Measurements from ENCODE around the gene MAT2A. TPM values are rescaled to one million over a fixed set of nuclear protein-coding genes. Genes with fewer than 3 reads are reported as not detected.
A peak's percentile ranks its signal among the peaks of the same experiment; 100 is the strongest.

The MAT2A gene
- total RNA-seq, 1 experiment from 2014 or later: 57.6 TPM

DNA sequence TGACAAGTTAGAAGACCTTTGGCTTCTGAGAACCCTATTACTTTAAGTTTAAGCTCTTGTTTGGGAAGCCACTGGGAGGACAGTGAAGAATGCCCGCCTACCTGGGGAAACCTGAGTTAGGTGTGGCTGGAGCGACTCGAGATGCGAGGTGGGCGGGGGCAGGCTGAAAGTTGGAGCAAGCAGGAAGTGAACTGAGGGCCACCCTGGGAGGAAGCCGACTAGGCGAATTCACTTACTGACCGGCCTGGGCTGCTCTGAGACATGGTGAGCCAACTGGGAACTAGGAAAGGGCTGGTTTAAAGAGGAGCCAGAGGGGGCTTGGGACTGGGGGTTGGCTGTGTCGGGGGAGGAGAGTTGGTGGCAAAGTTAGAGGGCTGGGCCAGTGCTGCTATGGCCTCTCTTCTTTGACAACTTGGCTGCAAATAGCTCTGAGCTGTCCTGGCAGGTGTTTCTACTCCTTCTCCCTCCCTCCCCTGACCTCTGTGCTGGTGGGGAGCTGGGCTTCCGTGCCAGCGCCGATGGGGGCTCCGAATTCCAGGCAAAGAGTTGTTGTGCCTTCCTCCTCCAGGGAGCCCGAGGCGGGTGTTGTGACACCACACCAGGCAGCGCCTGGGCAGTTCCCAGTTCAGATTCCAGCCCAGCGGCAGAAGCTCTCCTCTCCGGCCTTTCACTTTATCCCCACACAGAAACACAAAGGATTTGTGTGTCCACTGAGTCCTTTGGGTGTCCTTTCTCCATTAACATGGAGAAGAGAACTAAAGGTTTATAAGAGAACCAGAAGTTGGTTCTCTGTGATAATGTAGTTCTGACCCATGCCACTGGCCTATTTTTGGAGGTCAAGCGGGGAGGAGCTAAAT is 38.6 kb downstream of the MAT2A start, which contains the start of gene VAMP8:
VAMP8 (plus strand) TSS at position 201 of the 857 bp plus-strand sequence; CDS start at position 262, 61 bp downstream.
- no peaks in the 10 kb centered on the region for H3K36me3 ChIP-seq (replicated peaks; ENCODE audit: control insufficient read depth, insufficient read depth, low read length)
- DNase-seq: peak; percentile 88
- H3K27me3 ChIP-seq (ENCODE audit: control insufficient read depth, insufficient read depth, low read length): no peaks in the 10 kb centered on the region
- peak within 1 kb of the TSS; percentile 48 for H3K4me3 ChIP-seq (ENCODE audit: insufficient read depth, low read depth, low read length)

- no peaks in the 10 kb centered on the region for H3K36me3 ChIP-seq (replicated peaks; ENCODE audit: control insufficient read depth, insufficient read depth, low read length)
- peak overlapping the region; percentile 48 for H3K4me3 ChIP-seq (ENCODE audit: insufficient read depth, low read depth, low read length)
- DNase-seq: peak; percentile 46
- H3K27me3 ChIP-seq (ENCODE audit: control insufficient read depth, insufficient read depth, low read length): peaks cover under 1% of the 10 kb centered on the region
Observed at GRCh38 chr2:85578243-85579180, 39.5 kb downstream of the MAT2A start.

- DNase-seq: peak; percentile 60
- H3K36me3 ChIP-seq (replicated peaks; ENCODE audit: control insufficient read depth, insufficient read depth, low read length): no peaks in the 10 kb centered on the region
- peaks cover 8% of the 10 kb centered on the region for H3K27me3 ChIP-seq (ENCODE audit: control insufficient read depth, insufficient read depth, low read length)
- H3K4me3 ChIP-seq (ENCODE audit: insufficient read depth, low read depth, low read length): no peak overlapping the region
Observed at GRCh38 chr2:85579266-85579935, 40.4 kb downstream of the MAT2A start.

DNA sequence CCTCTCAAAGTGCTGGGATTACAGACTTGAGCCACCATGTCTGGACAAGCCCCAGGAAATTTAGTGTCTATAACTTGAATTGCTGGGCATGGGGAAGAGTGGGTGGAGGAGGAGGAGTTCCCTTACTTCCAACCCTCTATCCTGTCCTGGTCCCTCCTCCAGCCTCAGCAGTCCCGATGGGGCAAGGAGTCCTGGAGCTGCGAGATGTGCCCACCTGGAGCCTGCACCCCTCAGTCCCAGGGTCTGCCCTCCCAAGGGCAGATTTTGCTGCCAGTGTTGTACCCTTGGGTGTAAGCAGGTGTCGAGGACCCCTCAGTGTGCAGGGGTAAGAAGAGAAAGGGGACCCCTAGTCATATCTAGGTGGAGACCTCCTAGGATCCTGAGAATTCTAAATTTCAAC is 41.2 kb downstream of the MAT2A start:
- Histone ChIP-seq H3K36me3 (replicated peaks; ENCODE audit: control insufficient read depth, insufficient read depth, low read length) (no peaks in the 10 kb centered on the region), H3K4me3 (ENCODE audit: insufficient read depth, low read depth, low read length) (no peak overlapping the region), H3K27me3 (ENCODE audit: control insufficient read depth, insufficient read depth, low read length) (peaks cover 16% of the 10 kb centered on the region)
- DNase-seq: peak; percentile 5

GRCh38 chr2:85582492-85582891 is 43.5 kb downstream of the MAT2A start:
- peak; percentile 11 for DNase-seq
- Histone ChIP-seq H3K36me3 (replicated peaks; ENCODE audit: control insufficient read depth, insufficient read depth, low read length) (no peaks in the 10 kb centered on the region), H3K27me3 (ENCODE audit: control insufficient read depth, insufficient read depth, low read length) (peaks cover 18% of the 10 kb centered on the region), H3K4me3 (ENCODE audit: insufficient read depth, low read depth, low read length) (no peak overlapping the region)

- DNase-seq: peak; percentile 19
- H3K27me3 ChIP-seq (ENCODE audit: control insufficient read depth, insufficient read depth, low read length): peaks cover 18% of the 10 kb centered on the region
- H3K4me3 ChIP-seq (ENCODE audit: insufficient read depth, low read depth, low read length): peak overlapping the region; percentile 53
- no peaks in the 10 kb centered on the region for H3K36me3 ChIP-seq (replicated peaks; ENCODE audit: control insufficient read depth, insufficient read depth, low read length)
Observed at GRCh38 chr2:85583667-85584353, 44.8 kb downstream of the MAT2A start.

GRCh38 chr2:85584354-85584856 is 45.4 kb downstream of the MAT2A start, which contains the start of gene VAMP5:
VAMP5 (plus strand) TSS chr2:85584431; CDS start chr2:85584491, 60 bp downstream.
- Histone ChIP-seq H3K36me3 (replicated peaks; ENCODE audit: control insufficient read depth, insufficient read depth, low read length) (no peaks in the 10 kb centered on the region), H3K4me3 (ENCODE audit: insufficient read depth, low read depth, low read length) (peak within 1 kb of the TSS; percentile 53), H3K27me3 (ENCODE audit: control insufficient read depth, insufficient read depth, low read length) (peaks cover 18% of the 10 kb centered on the region)
- peak; percentile 66 for DNase-seq

DNA sequence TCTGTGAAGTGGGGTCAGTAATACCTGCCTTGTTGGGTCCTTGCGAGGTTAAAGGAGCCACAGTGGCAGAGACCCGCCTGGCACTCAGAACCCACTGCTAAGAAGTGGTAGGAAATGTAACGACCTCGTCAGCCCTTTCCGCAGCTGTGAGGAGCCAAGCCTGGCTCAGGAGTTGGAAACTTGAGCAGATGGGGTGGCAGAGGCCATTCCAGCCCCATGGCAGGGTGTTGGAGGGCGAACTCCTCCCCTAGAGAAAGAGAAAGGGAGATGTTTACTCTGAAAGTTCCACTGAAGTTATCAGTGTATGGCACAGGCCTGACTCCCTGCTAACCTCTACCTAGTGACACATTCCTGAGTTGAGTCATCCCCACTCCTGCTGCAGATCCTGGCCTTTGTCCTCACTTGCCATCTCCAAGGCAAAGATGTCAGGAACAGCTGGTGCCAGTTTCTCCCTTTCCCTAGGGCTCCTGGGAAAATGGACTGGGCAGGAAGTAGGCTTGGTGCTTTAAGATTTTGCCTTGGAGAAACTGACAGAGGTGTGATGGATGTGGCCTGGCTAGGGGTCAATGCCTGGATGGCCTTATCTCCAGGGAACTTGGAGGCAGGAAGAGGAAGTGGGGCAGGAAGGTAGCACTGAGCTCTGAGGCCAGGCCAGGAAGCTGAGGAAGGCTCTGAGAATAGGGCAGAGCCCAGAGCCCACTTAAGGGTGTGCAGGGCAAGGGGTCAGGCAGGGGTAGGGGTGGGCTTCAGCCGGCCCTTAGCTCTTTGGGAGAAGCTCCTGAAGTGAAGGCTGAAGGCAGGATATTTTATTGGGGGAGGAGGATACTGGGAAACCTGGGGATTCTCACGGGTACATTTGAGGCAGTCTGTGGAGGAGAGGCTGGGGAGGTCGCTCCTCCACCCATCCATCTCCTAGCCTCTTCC is 46.2 kb downstream of the MAT2A start:
- Histone ChIP-seq H3K4me3 (ENCODE audit: insufficient read depth, low read depth, low read length) (peak overlapping the region; percentile 53), H3K36me3 (replicated peaks; ENCODE audit: control insufficient read depth, insufficient read depth, low read length) (no peaks in the 10 kb centered on the region), H3K27me3 (ENCODE audit: control insufficient read depth, insufficient read depth, low read length) (peaks cover 18% of the 10 kb centered on the region)
- no peak for DNase-seq

GRCh38 chr2:85585781-85586105 is 46.8 kb downstream of the MAT2A start:
- Histone ChIP-seq H3K27me3 (ENCODE audit: control insufficient read depth, insufficient read depth, low read length) (peaks cover 18% of the 10 kb centered on the region), H3K4me3 (ENCODE audit: insufficient read depth, low read depth, low read length) (no peak overlapping the region), H3K36me3 (replicated peaks; ENCODE audit: control insufficient read depth, insufficient read depth, low read length) (no peaks in the 10 kb centered on the region)
- no peak for DNase-seq

DNA sequence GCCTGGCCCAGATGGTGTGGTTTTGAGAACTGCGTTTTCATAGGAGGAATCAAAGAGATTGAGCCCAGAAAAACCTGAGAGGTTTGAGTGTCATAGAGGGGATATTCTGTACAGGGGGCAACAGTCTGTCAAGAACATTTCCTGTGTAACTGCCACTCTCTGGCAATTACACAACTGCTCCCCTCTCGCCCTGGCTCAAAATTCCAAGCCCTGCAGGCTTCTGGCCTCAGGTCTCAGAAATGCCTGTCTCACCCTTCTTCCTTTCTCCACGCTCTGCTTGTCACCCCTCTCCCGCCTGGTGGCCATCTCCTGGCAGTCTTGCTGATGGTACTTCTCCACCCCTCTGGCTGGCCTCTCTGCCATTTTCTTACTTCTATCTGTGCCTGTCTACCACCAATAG is 49.3 kb downstream of the MAT2A start:
- no peaks in the 10 kb centered on the region for H3K36me3 ChIP-seq (replicated peaks; ENCODE audit: control insufficient read depth, insufficient read depth, low read length)
- DNase-seq: peak; percentile 32
- no peak overlapping the region for H3K4me3 ChIP-seq (ENCODE audit: insufficient read depth, low read depth, low read length)
- H3K27me3 ChIP-seq (ENCODE audit: control insufficient read depth, insufficient read depth, low read length): peaks cover 18% of the 10 kb centered on the region

DNA sequence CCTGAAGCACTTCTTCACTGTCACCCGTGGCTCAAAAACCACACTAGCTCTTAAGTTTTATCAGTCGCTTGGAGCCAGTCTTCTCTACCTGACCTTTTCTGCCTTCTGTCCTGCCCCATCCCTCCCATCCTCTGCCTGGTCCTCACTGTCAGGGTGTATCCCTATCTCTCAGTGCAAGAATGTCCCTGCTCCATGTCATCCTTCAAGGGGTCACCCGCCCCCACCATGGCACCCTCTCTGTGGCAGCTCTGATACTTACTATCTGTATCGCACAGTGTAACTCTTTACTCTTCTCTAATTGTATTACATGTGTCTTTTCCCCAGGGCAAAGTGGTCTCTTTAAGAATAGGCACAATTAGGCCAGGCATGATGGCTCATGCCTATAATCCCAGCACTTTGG is 49.7 kb downstream of the MAT2A start:
- no peaks in the 10 kb centered on the region for H3K36me3 ChIP-seq (replicated peaks; ENCODE audit: control insufficient read depth, insufficient read depth, low read length)
- H3K4me3 ChIP-seq (ENCODE audit: insufficient read depth, low read depth, low read length): no peak overlapping the region
- H3K27me3 ChIP-seq (ENCODE audit: control insufficient read depth, insufficient read depth, low read length): peaks cover 16% of the 10 kb centered on the region
- no peak for DNase-seq

DNA sequence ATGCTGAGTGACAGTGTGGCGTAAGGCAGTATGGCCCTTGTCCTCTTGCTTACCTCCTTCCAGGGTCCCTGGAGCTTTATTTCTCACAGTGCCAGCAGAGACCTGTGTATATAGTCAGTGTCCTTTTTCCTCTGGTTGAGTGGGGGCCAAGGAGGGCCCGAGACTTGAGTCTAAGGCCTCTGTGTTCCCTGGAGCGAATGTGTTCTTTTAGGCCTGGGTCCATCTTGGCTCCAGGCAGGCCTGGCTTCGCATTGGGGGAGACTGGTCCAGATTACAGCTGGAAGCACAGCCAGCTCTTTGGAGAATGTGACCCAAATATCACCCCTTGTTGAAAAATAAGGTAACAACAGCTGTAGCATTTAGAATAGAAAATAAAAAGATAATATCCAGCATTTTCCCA is 50.2 kb downstream of the MAT2A start:
- Histone ChIP-seq H3K36me3 (replicated peaks; ENCODE audit: control insufficient read depth, insufficient read depth, low read length) (no peaks in the 10 kb centered on the region), H3K4me3 (ENCODE audit: insufficient read depth, low read depth, low read length) (no peak overlapping the region), H3K27me3 (ENCODE audit: control insufficient read depth, insufficient read depth, low read length) (peaks cover 11% of the 10 kb centered on the region)
- DNase-seq: no peak

Measured in H7 (cell line).